WERI-Rb-1 (cell line): ENCODE results near the gene NF1.

Experiments used
- DNase-seq: peaks from one replicate; pipeline ENCODE4 v3.0.0-alpha.2; 2020
- H3K27ac ChIP-seq: fragments of 250-450 bp; sonication (Bioruptor Pico); 2 replicates; pipeline ENCODE4 v1.5.1; 2020; ENCODE audit warnings: mild to moderate bottlenecking, moderate library complexity
- H3K27me3 ChIP-seq: fragments of 250-450 bp; sonication (Bioruptor Pico); 2 replicates; pipeline ENCODE4 v1.5.1; 2021; ENCODE audit warnings: mild to moderate bottlenecking, low read depth, moderate library complexity; ENCODE audit not compliant: insufficient read depth, severe bottlenecking
- H3K36me3 ChIP-seq: fragments of 250-450 bp; sonication (Bioruptor Pico); 2 replicates; pipeline ENCODE4 v1.5.1; 2020; ENCODE audit warnings: mild to moderate bottlenecking, moderate library complexity
- H3K4me3 ChIP-seq: 2 replicates; pipeline ENCODE4 v1.5.1; 2011; ENCODE audit warnings: low read depth, mild to moderate bottlenecking, control low read depth, low read length
- H3K9me3 ChIP-seq: fragments of 250-450 bp; sonication (Bioruptor Pico); 2 replicates; pipeline ENCODE4 v1.5.1; 2021; ENCODE audit warnings: mild to moderate bottlenecking, moderate library complexity; ENCODE audit not compliant: severe bottlenecking
- TF ChIP-seq, protein P1 (sequence below): IDR thresholded peaks from 2 replicates; pipeline ENCODE4 v1.5.1; 2011; ENCODE audit warnings: low read depth, mild to moderate bottlenecking, control low read depth, inconsistent platforms, low read length

The NF1 gene

GRCh38 chr17:31401456-31402254, 306.9 kb downstream of the NF1 start:
- no peaks in the 10 kb centered on the region for H3K36me3 ChIP-seq
- H3K9me3 ChIP-seq: no peaks in the 10 kb centered on the region
- no peak for DNase-seq
- no peak overlapping the region for H3K4me3 ChIP-seq
- TF ChIP-seq, protein P1, sequence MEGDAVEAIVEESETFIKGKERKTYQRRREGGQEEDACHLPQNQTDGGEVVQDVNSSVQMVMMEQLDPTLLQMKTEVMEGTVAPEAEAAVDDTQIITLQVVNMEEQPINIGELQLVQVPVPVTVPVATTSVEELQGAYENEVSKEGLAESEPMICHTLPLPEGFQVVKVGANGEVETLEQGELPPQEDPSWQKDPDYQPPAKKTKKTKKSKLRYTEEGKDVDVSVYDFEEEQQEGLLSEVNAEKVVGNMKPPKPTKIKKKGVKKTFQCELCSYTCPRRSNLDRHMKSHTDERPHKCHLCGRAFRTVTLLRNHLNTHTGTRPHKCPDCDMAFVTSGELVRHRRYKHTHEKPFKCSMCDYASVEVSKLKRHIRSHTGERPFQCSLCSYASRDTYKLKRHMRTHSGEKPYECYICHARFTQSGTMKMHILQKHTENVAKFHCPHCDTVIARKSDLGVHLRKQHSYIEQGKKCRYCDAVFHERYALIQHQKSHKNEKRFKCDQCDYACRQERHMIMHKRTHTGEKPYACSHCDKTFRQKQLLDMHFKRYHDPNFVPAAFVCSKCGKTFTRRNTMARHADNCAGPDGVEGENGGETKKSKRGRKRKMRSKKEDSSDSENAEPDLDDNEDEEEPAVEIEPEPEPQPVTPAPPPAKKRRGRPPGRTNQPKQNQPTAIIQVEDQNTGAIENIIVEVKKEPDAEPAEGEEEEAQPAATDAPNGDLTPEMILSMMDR: no peak
- no peak overlapping the region for H3K27ac ChIP-seq
- no peaks in the 10 kb centered on the region for H3K27me3 ChIP-seq

GRCh38 chr17:31404028-31404949, 309.5 kb downstream of the NF1 start:
- TF ChIP-seq, protein P1: no peak

GRCh38 chr17:31405890-31406371, 311.2 kb downstream of the NF1 start:
- TF ChIP-seq, protein P1: 0 out of 2 replicates have a peak, but pooled peaks have one; percentile 16
- Histone ChIP-seq H3K27me3 (no peaks in the 10 kb centered on the region), H3K36me3 (no peaks in the 10 kb centered on the region), H3K9me3 (no peaks in the 10 kb centered on the region), H3K27ac (no peak overlapping the region), H3K4me3 (no peak overlapping the region)
- DNase-seq: peak; percentile 27

More at GRCh38 chr17:31404028-31404949, 309.5 kb downstream of the NF1 start:
- Histone ChIP-seq H3K36me3 (no peaks in the 10 kb centered on the region), H3K27me3 (no peaks in the 10 kb centered on the region), H3K27ac (no peak overlapping the region), H3K4me3 (no peak overlapping the region), H3K9me3 (no peaks in the 10 kb centered on the region)
- DNase-seq: no peak

DNA sequence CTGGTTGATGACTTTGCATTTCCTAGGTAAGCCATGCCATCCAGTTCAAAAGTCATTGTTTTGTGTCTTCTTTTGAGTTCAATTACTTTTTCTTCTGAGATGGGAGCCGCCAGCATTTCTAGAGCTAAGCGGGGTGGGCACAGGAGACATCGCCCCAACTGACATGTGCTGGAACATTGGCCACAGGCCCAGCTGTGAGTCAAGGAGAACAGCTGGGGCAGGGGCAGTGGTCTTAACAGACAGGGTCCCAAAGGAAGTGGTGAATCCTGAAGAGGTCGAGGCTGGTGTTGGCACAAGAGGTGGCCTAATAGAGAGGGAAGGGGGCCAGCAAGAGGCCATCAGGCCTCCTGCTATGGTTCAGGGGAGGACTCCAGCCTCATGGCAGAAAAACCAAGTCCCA, 313.8 kb downstream of the NF1 start:
- Histone ChIP-seq H3K27me3 (no peaks in the 10 kb centered on the region), H3K9me3 (no peaks in the 10 kb centered on the region), H3K36me3 (no peaks in the 10 kb centered on the region), H3K27ac (no peak overlapping the region), H3K4me3 (no peak overlapping the region)
- TF ChIP-seq, protein P1: no peak
- no peak for DNase-seq

DNA sequence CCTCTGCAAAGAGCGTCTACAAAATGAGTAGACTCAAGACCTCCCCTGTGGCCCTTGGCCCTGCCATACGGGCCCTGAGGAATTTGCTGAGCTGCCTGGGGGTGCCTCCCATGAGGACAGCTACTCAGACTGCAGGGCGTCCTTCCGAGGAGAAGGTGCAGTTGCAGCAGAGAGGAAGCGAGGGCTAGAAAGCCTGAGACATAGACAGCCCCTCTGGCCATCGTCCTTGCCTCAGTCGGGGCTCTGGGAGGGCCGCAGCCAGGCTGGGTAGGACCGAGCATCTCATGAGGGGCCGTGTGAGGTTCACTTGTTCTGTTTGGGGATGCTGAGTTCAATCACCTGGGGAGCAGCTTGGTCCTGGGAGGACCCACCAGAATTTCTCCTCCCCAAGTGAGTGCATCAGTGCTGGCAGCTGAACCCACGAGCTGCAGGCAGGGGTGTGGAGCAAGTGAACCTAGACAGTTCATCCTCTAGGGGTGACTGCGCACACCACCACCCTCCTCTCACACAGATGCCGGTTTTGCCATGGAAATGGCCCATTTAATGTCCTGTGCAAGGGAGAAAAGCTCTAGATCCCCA, 317.0 kb downstream of the NF1 start:
- DNase-seq: no peak
- no peaks in the 10 kb centered on the region for H3K9me3 ChIP-seq
- no peaks in the 10 kb centered on the region for H3K36me3 ChIP-seq
- no peaks in the 10 kb centered on the region for H3K27me3 ChIP-seq
- H3K27ac ChIP-seq: no peak overlapping the region
- H3K4me3 ChIP-seq: no peak overlapping the region
- TF ChIP-seq, protein P1: no peak
